Inflammatory macrophage treated with lipopolysaccharide for 1 hour (primary cell): ENCODE data around the gene SOX30.
A peak's percentile ranks its signal among the peaks of the same experiment; 100 is the strongest.
"Not testable (repeated sequence)": the region's sequence is repeated elsewhere in the genome, so short reads cannot be mapped to it uniquely, and the experiment has no call there.

Experiments
- DNase-seq, 2 donors: peaks; one replicate each; pipeline ENCODE4 v3.0.0-alpha.2; 2020 to 2022

Gene SOX30

GRCh38 chr5:157652377-157652692, at the start of gene SOX30:
Gene SOX30, minus strand, starts transcription at chr5:157652438. Its CDS starts 360 bp downstream, at chr5:157652078.
- no peak for DNase-seq

GRCh38 chr5:157698674-157699073, 46.4 kb upstream of the SOX30 start:
- not testable (repeated sequence) for DNase-seq

DNA sequence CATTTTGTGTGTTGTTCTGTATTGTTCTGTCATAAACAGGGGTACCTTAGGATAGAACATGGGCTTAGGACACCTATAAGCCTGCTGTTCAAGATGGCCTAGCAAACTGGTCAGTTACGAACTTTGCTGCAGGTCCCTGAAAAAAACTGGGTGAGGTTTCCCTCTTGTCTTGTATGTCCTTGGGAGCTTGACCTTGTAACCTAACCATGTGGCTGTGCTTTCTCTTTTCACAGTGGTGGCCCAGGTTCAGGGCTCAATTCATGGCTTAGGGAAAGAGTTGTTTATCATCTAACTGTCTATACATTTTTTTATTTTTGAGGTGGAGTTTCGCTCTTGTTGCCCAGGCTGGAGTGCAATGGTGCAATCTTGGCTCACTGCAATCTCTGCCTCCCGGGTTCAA, 43.9 kb upstream of the SOX30 start:
- DNase-seq: not testable (repeated sequence)

GRCh38 chr5:157693816-157694215, 41.6 kb upstream of the SOX30 start:
- not testable (repeated sequence) for DNase-seq

DNA sequence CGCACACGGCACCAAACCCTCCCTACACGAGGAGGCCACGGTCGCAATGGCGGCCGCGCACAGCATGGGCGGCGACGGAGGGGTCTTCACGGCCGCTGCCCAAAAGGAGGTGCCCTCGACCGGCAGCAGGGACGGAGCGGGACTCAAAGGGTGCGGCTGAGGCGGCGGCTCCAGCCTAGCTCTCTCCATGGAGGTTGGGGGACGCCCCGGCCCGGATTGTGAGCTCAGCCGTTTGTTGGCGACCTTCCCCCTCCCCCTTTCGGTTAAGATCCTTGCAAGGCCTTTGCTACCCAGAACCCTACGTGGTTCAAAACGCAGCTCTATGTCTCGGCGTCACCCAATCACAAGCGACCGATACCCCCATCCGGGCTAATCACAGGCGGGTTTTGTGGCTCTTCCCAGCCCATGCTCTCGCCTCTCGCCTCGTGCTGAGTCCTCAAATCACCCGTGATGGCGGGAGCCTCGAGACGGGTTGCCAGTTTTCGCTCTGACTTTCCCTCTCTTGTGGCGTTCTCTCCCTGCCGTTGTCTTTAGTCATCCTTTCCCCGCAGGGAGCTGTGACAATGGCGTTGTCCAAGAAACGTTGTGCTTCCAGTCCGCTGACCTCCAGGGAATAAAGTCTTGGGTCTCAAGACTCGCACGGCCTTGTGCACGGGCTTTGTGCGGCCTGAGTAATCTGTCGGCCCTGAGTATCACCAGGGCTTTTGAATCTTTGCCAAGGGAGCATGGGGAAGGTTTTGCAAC, 38.6 kb upstream of the SOX30 start:
- no peak for DNase-seq

DNA sequence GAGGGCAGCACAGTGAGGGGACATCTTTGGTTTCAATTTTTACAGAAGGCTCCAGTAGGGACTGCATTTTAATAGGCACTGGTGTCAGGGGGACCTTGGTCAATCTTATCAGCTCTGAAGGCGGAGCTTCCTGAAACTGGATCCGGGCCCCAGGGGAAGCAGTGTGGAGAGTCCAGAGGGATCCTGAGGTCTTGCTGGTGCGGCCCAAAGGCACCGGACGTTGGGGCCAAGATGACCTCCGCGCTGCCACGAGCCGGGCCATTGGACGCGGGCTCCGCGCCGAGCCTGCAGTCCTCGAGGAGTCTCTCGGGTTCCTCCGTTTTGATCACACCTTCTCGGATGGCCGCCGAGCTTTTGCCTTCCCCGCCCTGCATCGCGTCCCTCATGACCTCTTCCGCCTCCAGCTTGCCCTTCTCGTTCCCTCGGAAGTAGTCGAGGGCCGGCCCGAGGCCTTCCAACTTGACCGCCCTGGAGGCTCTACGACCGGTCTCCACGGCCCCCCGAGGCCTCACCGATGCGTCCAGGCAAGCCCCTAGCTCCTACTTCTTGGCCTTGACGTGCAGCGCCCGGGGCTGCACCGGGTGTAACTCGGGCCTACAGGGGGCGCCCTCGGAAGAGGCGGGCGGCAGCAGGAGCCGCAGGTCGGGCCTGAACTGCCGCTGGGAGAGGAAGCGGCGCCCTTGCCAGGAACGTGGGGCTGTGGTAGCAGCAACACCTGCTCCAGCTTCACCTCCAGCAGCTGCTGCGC, 37.9 kb upstream of the SOX30 start:
- no peak for DNase-seq

- no peak for DNase-seq
Observed at GRCh38 chr5:157687198-157687554, 34.9 kb upstream of the SOX30 start.

GRCh38 chr5:157686276-157687197, 34.3 kb upstream of the SOX30 start:
- not testable (repeated sequence) for DNase-seq

DNA sequence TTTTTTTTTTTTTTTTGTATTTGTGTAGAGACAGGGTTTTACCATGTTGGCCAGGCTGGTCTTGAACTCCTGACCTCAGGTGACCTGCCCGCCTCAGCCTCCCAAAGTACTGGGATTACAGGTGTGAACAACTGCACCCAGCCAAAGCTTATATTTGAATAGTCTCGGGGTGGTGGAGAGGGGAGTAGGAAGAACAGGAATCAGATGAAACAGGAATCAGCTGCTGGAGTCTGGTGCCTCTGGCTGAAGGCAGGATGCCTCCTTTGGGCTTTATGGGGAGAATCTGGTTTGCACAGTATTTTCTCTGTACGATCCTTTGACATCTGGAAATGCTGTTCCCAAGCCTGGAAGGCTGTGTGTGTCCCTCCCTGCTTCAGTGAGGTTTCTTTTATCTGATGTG, 30.0 kb upstream of the SOX30 start:
- DNase-seq: no peak

- DNase-seq: no peak
Observed at GRCh38 chr5:157681048-157681447, 28.8 kb upstream of the SOX30 start.

DNA sequence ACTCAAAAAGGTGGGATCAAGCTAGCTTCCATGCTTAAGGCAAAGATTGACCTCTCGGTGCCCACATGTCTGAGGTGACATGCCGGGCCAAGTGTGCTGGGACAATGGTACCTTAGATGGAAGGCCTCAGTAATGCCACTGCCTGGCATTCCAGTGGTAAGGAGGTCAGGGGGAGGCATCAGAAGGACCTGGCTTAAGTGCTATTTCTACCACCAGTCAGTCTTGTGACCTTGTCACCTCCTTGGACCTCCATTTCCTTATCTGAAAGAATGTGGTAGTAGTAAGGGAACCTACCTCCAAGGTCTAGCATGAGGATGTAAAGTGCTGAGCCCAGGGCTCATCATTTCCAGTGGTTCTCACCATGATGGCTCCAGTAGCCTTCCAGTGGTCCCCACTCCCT, 28.0 kb upstream of the SOX30 start:
- no peak for DNase-seq

DNA sequence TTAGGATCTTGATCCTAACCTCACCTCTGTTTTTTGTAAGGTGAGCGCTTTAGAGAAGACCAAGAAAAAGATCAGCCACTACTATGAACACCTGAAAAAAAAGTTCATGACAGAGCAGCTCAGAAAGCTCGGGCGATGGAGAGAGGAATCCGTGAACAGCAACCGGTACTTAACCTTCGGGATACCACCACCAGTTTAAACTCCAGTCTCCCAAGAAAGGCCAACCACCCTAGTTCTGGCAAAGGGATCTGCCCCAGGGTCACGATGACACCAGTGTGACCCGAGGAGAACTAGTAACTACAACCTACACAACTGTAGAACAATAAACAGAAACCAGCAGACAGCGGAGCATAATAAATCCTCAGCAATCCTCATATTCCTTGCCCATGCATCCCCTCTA, 27.6 kb upstream of the SOX30 start:
- DNase-seq: no peak

GRCh38 chr5:157677931-157678330, 25.7 kb upstream of the SOX30 start:
- DNase-seq: no peak

GRCh38 chr5:157674351-157674750, 22.1 kb upstream of the SOX30 start:
- DNase-seq: not testable (repeated sequence)

DNA sequence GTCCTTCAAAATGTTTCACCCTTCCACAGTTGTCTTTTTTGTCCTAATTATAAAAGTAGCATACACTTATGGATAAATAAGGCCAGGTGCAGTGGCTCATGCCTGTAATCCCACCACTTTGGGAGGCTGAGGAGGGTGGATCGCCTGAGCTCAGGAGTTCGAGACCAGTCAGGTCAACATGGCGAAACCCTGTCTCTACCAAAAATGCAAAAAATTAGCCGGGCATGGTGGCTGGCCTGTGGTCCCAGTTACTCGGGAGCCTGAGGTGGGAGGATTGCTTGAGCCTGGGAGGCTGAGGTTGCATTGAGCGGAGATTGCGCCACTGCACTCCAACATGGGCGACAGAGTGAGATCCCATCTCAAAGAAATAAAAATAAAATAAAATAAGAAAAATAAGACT, 20.7 kb upstream of the SOX30 start:
- no peak for DNase-seq

GRCh38 chr5:157671592-157672330, 19.5 kb upstream of the SOX30 start:
- DNase-seq: no peak

DNA sequence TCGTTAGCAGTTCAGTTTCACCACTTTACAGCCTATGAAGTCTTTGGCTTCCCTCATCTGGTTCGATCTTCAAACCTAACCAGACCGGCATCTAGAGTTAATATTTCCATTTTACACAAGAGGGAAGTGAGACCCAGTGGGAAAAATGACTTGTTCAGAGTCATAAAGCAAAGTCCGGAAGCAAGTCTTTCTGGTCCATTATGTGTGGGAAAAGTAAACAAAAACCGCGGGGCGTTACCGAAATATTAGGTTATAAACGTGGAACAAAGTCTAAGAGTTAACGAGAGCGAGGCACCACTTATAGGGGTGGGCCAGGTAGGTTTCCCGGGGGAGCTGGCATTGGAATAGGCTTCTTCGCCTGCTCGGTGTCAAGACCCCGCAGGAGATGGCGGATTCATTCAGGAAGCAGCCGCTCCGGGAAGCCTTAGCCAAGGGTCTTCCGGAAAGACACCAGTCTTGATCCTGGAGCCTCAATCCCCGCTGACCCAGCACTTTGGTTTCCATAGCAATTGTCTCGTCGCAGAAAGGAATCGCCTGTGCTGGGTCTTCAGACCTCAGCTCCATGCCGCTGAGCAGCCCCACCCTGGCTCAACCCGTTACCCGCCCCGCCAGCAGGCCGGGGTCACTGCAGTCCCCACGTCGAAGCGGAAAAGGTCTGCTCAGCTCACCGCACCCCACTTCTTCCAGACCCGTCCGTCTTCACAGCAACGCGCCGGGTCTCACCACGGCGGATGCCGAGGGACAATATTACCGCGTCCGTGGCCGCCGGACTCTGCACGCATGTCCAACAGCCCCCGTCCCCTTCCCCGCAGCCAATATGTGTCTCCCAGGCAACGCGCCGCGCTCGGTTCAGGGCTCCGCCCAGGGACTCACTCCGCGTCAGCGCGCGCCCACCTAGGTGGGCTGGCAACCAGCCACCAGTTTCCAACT, 18.7 kb upstream of the SOX30 start, which contains the start of gene C5orf52:
TSS of gene C5orf52 (plus strand) at position 872 of the 930 bp plus-strand sequence. CDS start 82 bp downstream, outside the sequence.
- peak; percentile 46 to 54 for DNase-seq

DNA sequence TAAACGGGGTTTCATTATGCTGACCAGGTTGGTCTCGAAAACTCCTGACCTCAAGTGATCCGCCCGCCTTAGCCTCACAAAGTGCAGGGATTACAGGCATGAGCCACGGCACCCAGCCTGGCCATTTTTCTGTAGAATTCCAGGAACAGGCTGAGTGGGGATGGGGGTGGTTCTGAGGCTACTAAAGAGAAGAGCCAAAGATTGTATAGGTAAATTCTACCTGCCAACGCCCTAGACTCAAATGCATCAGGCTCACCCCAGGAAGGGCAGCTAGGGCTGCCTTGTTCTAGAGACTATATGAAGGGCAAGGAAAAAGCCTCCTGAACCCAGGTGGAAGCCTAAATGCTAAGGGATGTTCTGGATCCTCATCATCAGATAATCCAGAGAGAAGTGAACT, 17.5 kb upstream of the SOX30 start:
- DNase-seq: no peak

GRCh38 chr5:157668356-157668755, 16.1 kb upstream of the SOX30 start:
- no peak for DNase-seq

DNA sequence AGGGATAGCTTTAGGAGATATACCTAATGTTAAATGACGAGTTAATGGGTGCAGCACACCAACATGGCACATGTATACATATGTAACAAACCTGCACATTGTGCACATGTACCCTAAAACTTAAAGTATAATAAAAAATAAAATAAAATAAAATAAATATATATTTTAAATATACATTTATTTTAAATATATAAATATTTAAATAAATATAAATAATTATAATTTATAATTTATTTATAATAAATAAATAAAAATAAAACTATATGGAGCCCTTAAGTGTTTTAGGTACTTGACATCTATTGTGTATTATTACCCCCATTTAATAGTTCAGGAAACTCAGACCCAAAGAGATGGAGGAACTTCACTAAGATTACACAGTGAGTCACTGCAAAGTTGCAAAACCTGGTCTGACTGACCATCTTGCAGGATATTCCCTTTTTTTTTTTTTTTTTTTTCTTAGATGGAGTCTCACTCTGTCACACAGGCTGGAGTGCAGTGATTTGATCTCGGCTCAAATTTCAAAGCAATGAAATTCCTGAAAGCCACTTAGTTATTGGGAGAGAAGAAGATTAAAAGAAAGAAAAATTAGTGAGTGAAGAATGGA, 13.3 kb upstream of the SOX30 start:
- peak; percentile 88 to 92 for DNase-seq
